DND-41 (cell line): ENCODE data around the gene IL1RL2.

ENCODE experiments used
- EZH2 ChIP-seq: IDR thresholded peaks from 3 replicates; pipeline ENCODE4 v1.6.1; 2012; ENCODE audit warnings: borderline replicate concordance, low read depth, mild to moderate bottlenecking, moderate library complexity, low read length, inconsistent platforms; ENCODE audit not compliant: severe bottlenecking
- TF ChIP-seq, protein P1 (sequence below): IDR thresholded peaks from 2 replicates; pipeline ENCODE4 v1.5.1; 2012; ENCODE audit warnings: borderline replicate concordance, low read length, moderate library complexity, mild to moderate bottlenecking; ENCODE audit not compliant: poor library complexity, severe bottlenecking; ENCODE audit errors: extremely low read depth

DNA sequence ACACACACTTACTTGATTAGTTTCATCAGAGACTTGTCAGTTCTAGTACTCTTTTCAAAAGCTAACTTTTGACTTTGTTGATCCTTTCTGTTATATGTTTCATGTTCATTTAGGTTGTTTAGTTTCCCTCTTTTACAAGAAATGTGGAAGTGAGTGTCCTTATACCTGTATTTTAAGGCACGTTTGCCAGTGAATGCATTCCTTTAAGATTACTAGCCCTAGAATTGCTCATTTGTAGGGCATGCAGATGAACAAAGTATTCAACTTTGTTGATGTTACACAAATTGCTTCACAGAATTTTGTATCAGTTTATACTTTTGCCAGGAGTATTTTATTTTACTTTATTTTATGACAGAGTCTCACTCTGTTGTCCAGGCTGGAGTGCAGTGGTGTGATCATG lies 6.3 kb downstream of the IL1RL2 start:
- TF ChIP-seq, protein P1, sequence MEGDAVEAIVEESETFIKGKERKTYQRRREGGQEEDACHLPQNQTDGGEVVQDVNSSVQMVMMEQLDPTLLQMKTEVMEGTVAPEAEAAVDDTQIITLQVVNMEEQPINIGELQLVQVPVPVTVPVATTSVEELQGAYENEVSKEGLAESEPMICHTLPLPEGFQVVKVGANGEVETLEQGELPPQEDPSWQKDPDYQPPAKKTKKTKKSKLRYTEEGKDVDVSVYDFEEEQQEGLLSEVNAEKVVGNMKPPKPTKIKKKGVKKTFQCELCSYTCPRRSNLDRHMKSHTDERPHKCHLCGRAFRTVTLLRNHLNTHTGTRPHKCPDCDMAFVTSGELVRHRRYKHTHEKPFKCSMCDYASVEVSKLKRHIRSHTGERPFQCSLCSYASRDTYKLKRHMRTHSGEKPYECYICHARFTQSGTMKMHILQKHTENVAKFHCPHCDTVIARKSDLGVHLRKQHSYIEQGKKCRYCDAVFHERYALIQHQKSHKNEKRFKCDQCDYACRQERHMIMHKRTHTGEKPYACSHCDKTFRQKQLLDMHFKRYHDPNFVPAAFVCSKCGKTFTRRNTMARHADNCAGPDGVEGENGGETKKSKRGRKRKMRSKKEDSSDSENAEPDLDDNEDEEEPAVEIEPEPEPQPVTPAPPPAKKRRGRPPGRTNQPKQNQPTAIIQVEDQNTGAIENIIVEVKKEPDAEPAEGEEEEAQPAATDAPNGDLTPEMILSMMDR, result no peak
- no peak for TF ChIP-seq EZH2
